ENCODE measurements around the gene N4BP2. TPM values are rescaled to one million over a fixed set of nuclear protein-coding genes. Genes with fewer than 3 reads are reported as not detected.

Gene N4BP2
- polyA plus RNA-seq, 1 experiment: 5.7 TPM

DNA sequence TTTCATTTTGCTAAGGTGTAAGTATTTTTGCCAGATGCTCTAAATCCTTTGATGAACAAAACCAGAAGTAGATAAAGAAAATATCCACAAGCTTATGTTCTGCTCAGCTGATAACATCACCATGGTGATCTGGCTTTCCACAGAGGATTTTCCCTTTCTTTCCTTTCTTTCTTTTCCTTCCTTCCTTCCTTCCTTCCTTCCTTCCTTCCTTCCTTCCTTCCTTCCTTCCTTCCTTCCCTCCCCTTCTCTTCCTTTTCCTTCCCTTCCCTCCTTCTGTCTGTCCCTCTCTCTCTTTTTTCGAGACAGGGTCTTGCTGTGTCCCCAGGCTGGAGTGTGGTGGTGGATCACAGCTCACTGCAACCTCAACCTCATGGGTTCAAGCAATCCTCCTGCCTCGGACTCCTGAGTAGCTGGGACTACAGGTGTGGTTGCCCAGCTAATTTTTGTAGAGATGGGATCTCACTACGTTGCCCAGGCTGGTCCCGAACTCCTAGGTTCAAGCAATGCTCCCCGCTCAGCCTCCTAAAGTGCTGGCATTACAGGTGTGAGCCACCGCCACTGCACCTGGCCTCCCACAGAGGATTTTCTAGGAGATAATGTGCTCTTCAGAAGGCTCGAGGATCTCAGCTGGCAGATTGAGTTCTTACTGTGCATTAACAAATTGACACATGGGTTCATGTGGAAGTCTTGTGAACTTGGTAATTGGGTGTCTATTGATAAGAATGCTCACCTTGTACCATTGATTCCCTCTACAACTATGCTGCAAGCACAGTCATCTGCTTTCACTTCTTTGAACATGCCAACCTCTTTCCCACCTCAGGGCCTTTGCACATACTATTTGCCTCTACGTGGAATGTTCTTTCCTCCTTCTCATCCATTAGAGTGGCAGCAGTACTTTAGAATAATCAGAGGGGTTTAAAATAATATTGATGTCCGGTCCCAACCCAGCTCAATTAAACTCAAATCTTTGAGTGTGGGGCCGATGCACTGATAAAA lies 138.8 kb downstream of the N4BP2 start:
- POLR2A ChIA-PET: no interaction called here
- no peak for DNase-seq (ENCODE audit: low read depth, low spot score)
- Histone ChIP-seq H3K4me3 (ENCODE audit: low read depth, low read length) (no peak overlapping the region), H3K27me3 (ENCODE audit: control insufficient read depth, insufficient read depth, low read length) (no peaks in the 10 kb centered on the region), H3K27ac (ENCODE audit: low read depth, low read length) (no peak overlapping the region), H3K9me3 (ENCODE audit: control insufficient read depth, insufficient read depth, low read length) (no peaks in the 10 kb centered on the region)
- TF ChIP-seq, protein P1, sequence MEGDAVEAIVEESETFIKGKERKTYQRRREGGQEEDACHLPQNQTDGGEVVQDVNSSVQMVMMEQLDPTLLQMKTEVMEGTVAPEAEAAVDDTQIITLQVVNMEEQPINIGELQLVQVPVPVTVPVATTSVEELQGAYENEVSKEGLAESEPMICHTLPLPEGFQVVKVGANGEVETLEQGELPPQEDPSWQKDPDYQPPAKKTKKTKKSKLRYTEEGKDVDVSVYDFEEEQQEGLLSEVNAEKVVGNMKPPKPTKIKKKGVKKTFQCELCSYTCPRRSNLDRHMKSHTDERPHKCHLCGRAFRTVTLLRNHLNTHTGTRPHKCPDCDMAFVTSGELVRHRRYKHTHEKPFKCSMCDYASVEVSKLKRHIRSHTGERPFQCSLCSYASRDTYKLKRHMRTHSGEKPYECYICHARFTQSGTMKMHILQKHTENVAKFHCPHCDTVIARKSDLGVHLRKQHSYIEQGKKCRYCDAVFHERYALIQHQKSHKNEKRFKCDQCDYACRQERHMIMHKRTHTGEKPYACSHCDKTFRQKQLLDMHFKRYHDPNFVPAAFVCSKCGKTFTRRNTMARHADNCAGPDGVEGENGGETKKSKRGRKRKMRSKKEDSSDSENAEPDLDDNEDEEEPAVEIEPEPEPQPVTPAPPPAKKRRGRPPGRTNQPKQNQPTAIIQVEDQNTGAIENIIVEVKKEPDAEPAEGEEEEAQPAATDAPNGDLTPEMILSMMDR (IDR thresholded peaks at IDR 0.05; ENCODE audit: low read depth, low read length): no peak
- CTCF ChIA-PET: interaction anchor here (1.1 kb wide), 1 partner anchor 114 kb away, joined by 3 read pairs; no protein-coding TSS in a partner anchor

- no peaks in the 10 kb centered on the region for H3K27me3 ChIP-seq (ENCODE audit: control insufficient read depth, insufficient read depth, low read length)
- no peak overlapping the region for H3K4me3 ChIP-seq (ENCODE audit: low read depth, low read length)
- H3K27ac ChIP-seq (ENCODE audit: low read depth, low read length): no peak overlapping the region
- CTCF ChIA-PET: interaction anchor here (1.1 kb wide), 1 partner anchor 113 kb away, joined by 3 read pairs; no protein-coding TSS in a partner anchor
- DNase-seq (ENCODE audit: low read depth, low spot score): no peak
- no peaks in the 10 kb centered on the region for H3K9me3 ChIP-seq (ENCODE audit: control insufficient read depth, insufficient read depth, low read length)
- POLR2A ChIA-PET: no interaction called here
- TF ChIP-seq, protein P1 (IDR thresholded peaks at IDR 0.05; ENCODE audit: low read depth, low read length): no peak
Measured at GRCh38 chr4:40196272-40196671, 139.6 kb downstream of the N4BP2 start.

GRCh38 chr4:40196724-40197281 lies 140.2 kb downstream of the N4BP2 start, which contains the start of gene RHOH:
Gene RHOH, plus strand, starts transcription at chr4:40197031. Its CDS starts 46,356 bp downstream, at chr4:40243387.
- ChIA-PET CTCF (no interaction called here), POLR2A (no interaction called here)
- TF ChIP-seq, protein P1 (IDR thresholded peaks at IDR 0.05; ENCODE audit: low read depth, low read length): no peak
- Histone ChIP-seq H3K9me3 (ENCODE audit: control insufficient read depth, insufficient read depth, low read length) (no peaks in the 10 kb centered on the region), H3K27ac (ENCODE audit: low read depth, low read length) (no peak within 1 kb of the TSS), H3K27me3 (ENCODE audit: control insufficient read depth, insufficient read depth, low read length) (no peaks in the 10 kb centered on the region), H3K4me3 (ENCODE audit: low read depth, low read length) (no peak within 1 kb of the TSS)
- DNase-seq (ENCODE audit: low read depth, low spot score): no peak

- ChIA-PET POLR2A (no interaction called here), CTCF (no interaction called here)
- Histone ChIP-seq H3K27me3 (ENCODE audit: control insufficient read depth, insufficient read depth, low read length) (no peaks in the 10 kb centered on the region), H3K9me3 (ENCODE audit: control insufficient read depth, insufficient read depth, low read length) (no peaks in the 10 kb centered on the region), H3K4me3 (ENCODE audit: low read depth, low read length) (no peak overlapping the region), H3K27ac (ENCODE audit: low read depth, low read length) (no peak overlapping the region)
- TF ChIP-seq, protein P1 (IDR thresholded peaks at IDR 0.05; ENCODE audit: low read depth, low read length): no peak
- DNase-seq (ENCODE audit: low read depth, low spot score): no peak
Measured at GRCh38 chr4:40197879-40198689, 141.4 kb downstream of the N4BP2 start.

Data from AG04450 (cell line).